PFSK-1 (cell line): ENCODE results near the gene TANGO2.

Experiments
- POLR2AphosphoS5 ChIP-seq: IDR thresholded peaks from 2 replicates; pipeline ENCODE4 v1.6.1; 2012; ENCODE audit warnings: low read depth, mild to moderate bottlenecking, control low read depth, low read length, moderate library complexity
- SIN3A ChIP-seq: IDR thresholded peaks from 2 replicates; pipeline ENCODE4 v1.6.1; 2012; ENCODE audit warnings: mild to moderate bottlenecking, low read length, moderate library complexity, borderline replicate concordance; ENCODE audit not compliant: insufficient read depth
- TAF1 ChIP-seq: IDR thresholded peaks from 2 replicates; pipeline ENCODE4 v1.6.1; 2012; ENCODE audit warnings: low read length, control low read depth, borderline replicate concordance; ENCODE audit not compliant: insufficient read depth
- TF ChIP-seq, protein P1 (sequence below), 2 experiments: IDR thresholded peaks; 2 replicates each; pipeline versions ENCODE4 v1.6.1 to v1.8.0; 2011 to 2012; ENCODE audit warnings: low read depth in 2 of 2, low read length in 2 of 2, control low read depth in 1 of 2, inconsistent platforms in 1 of 2, mild to moderate bottlenecking in 1 of 2, moderate library complexity in 1 of 2; ENCODE audit not compliant: insufficient read depth in 1 of 2

DNA sequence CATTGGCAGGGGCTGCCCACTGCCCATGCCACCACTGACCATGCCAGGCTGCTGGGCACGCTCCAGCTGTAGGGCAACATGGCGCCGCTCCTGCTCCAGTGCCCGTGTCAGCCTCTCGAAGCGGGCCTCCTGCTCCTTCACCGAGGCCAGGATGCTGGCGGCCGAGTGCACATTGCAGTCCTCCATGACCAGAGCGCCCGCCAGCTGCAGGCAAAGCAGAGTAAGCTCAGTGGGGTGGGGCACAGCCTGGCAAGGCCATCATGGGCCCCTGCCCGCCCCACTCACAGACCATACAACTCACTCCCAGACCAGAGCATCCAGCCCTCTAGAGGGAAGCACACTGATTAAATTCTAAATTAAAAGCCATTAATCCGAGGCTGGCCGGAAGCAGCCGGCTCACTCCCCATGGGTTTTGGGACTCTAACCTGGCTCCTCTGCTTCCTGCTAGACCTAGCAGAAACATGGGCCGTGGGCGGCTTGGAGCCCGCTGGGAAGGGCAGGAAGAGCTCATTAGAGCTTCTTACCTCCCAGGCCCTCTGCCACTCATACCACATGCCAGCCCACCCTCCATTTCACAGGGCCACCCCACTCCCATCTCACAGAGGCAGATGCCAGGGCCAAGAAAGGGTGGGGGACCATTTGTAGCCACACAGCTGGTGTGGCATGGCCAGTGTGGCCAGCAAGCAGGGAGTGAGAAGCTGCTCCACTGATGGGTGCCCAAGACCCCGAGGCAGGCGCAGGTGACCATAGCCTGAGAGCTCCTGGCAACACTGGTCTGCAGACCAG is 30.1 kb upstream of the TANGO2 start:
- no peak for TF ChIP-seq SIN3A
- TF ChIP-seq, protein P1, sequence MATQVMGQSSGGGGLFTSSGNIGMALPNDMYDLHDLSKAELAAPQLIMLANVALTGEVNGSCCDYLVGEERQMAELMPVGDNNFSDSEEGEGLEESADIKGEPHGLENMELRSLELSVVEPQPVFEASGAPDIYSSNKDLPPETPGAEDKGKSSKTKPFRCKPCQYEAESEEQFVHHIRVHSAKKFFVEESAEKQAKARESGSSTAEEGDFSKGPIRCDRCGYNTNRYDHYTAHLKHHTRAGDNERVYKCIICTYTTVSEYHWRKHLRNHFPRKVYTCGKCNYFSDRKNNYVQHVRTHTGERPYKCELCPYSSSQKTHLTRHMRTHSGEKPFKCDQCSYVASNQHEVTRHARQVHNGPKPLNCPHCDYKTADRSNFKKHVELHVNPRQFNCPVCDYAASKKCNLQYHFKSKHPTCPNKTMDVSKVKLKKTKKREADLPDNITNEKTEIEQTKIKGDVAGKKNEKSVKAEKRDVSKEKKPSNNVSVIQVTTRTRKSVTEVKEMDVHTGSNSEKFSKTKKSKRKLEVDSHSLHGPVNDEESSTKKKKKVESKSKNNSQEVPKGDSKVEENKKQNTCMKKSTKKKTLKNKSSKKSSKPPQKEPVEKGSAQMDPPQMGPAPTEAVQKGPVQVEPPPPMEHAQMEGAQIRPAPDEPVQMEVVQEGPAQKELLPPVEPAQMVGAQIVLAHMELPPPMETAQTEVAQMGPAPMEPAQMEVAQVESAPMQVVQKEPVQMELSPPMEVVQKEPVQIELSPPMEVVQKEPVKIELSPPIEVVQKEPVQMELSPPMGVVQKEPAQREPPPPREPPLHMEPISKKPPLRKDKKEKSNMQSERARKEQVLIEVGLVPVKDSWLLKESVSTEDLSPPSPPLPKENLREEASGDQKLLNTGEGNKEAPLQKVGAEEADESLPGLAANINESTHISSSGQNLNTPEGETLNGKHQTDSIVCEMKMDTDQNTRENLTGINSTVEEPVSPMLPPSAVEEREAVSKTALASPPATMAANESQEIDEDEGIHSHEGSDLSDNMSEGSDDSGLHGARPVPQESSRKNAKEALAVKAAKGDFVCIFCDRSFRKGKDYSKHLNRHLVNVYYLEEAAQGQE (IDR thresholded peaks at IDR 0.05; ENCODE audit: insufficient read depth in 1 of 2, low read depth in 2 of 2, low read length in 2 of 2), result no peak
- no peak for TF ChIP-seq TAF1
- no peak for TF ChIP-seq POLR2AphosphoS5
